Esophagus muscularis mucosa (tissue), 4 donors: ENCODE results near the gene PCDHA5. TPM values are rescaled to one million over a fixed set of nuclear protein-coding genes. Genes with fewer than 3 reads are reported as not detected.
"Not testable (repeated sequence)": the region's sequence is repeated elsewhere in the genome, so short reads cannot be mapped to it uniquely, and the experiment has no call there.

Experiments used
- DNase-seq: peaks from one replicate; pipeline ENCODE4 v3.0.0-alpha.2; 2017; ENCODE audit errors: extremely low spot score
- H3K27ac ChIP-seq, 4 donors: fragments of 200-600 bp; sonication (generic); replicated peaks in 1 of 4; 1 replicate in 3 of 4; 2 replicates in 1 of 4; pipeline ENCODE4 v1.5.1; 2016 to 2019; ENCODE audit warnings: mild to moderate bottlenecking in 1 of 4
- H3K27me3 ChIP-seq, 4 donors: fragments of 200-600 bp; sonication (generic); one replicate each; pipeline versions ENCODE4 v1.5.1 to v1.6.0; 2016 to 2019
- H3K36me3 ChIP-seq, 4 donors: fragments of 200-600 bp; sonication (generic); one replicate each; pipeline ENCODE4 v1.5.1; 2016 to 2019
- H3K4me1 ChIP-seq, 4 donors: fragments of 200-600 bp; sonication (generic); one replicate each; pipeline ENCODE4 v1.5.1; 2016 to 2019
- H3K4me3 ChIP-seq, 4 donors: fragments of 200-600 bp; sonication (generic); 1 replicate in 2 of 4; 2 replicates in 2 of 4; pipeline ENCODE4 v1.5.1; 2016 to 2019; ENCODE audit warnings: mild to moderate bottlenecking in 4 of 4, moderate library complexity in 1 of 4
- H3K9me3 ChIP-seq, 4 donors: fragments of 200-600 bp; sonication (generic); 1 replicate in 3 of 4; 2 replicates in 1 of 4; pipeline ENCODE4 v1.5.1; 2016 to 2019
- EP300 ChIP-seq: sonication (generic); formaldehyde crosslinking; IDR thresholded peaks from one replicate; pipeline ENCODE4 v1.6.1; 2017; ENCODE audit warnings: antibody characterized with exemption
- POLR2A ChIP-seq: fragments of 450-650 bp; IDR thresholded peaks from one replicate; pipeline ENCODE4 v1.6.1; 2017; ENCODE audit warnings: antibody characterized with exemption, moderate library complexity, mild to moderate bottlenecking, low read depth
- POLR2AphosphoS5 ChIP-seq, 2 donors: sonication (generic); formaldehyde crosslinking; IDR thresholded peaks; one replicate each; pipeline ENCODE4 v1.6.1; 2017; ENCODE audit warnings: antibody characterized with exemption in 2 of 2
- WGBS: methylation state at CpG from one replicate; pipeline ENCODE4 v1.1.5; 2018; 5-methylcytosine and 5-hydroxymethylcytosine counted together
- intact Hi-C: fragments of 100-400 bp; cut with DNase I; formaldehyde crosslinking; loops from one replicate; pipeline ENCODE4 v1.15.1; 2023
- total RNA-seq, 4 donors: library from RNA; depleted of rRNA; stranded (reverse); fragments of >200 nt; gene quantifications; one replicate each; pipeline versions ENCODE4 v1.1.0 to v1.2.1, GENCODE V29; 2016
- TF ChIP-seq, protein P1 (sequence below), 3 experiments: fragments of 200-600 bp in 2 of 3; fragments of 450-650 bp in 1 of 3; sonication (generic) in 2 of 3; IDR thresholded peaks; one replicate each; pipeline ENCODE4 v1.5.1; 2017 to 2019; ENCODE audit warnings: antibody characterized with exemption in 3 of 3, mild to moderate bottlenecking in 2 of 3, moderate library complexity in 1 of 3

Gene PCDHA5
- total RNA-seq, 4 donors from 2014 or later, result 0.17 to 0.69 (median 0.30) TPM

DNA sequence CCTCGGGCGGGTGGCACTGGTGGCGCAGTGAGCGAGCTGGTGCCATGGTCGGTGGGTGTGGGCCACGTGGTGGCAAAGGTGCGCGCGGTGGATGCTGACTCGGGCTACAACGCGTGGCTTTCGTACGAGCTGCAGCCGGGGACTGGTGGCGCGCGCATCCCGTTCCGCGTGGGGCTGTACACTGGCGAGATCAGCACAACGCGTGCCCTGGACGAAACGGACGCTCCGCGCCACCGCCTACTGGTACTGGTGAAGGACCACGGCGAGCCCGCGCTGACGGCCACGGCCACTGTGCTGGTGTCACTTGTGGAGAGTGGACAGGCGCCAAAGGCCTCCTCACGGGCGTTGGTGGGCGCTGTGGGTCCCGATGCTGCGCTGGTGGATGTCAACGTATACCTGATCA lies 12.5 kb upstream of the PCDHA5 start:
- Histone ChIP-seq H3K4me1 (no peaks in the 10 kb centered on the region), H3K27ac (no peak overlapping the region), H3K27me3 (peaks cover 0 to 34% (median 0%) of the 10 kb centered on the region in 4 donors), H3K36me3 (no peaks in the 10 kb centered on the region), H3K9me3 (peaks cover 0 to 43% (median 32%) of the 10 kb centered on the region in 4 donors), H3K4me3 (no peak overlapping the region)
- intact Hi-C loops, result no loop called here
- WGBS, result 73% methylated on average over 35 of the region's 43 CpGs
- TF ChIP-seq EP300, result no peak
- no peak for TF ChIP-seq POLR2A
- TF ChIP-seq, protein P1, sequence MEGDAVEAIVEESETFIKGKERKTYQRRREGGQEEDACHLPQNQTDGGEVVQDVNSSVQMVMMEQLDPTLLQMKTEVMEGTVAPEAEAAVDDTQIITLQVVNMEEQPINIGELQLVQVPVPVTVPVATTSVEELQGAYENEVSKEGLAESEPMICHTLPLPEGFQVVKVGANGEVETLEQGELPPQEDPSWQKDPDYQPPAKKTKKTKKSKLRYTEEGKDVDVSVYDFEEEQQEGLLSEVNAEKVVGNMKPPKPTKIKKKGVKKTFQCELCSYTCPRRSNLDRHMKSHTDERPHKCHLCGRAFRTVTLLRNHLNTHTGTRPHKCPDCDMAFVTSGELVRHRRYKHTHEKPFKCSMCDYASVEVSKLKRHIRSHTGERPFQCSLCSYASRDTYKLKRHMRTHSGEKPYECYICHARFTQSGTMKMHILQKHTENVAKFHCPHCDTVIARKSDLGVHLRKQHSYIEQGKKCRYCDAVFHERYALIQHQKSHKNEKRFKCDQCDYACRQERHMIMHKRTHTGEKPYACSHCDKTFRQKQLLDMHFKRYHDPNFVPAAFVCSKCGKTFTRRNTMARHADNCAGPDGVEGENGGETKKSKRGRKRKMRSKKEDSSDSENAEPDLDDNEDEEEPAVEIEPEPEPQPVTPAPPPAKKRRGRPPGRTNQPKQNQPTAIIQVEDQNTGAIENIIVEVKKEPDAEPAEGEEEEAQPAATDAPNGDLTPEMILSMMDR (IDR thresholded peaks at IDR 0.05), result no peak
- TF ChIP-seq POLR2AphosphoS5 (IDR thresholded peaks at IDR 0.05), result no peak
- no peak for DNase-seq

DNA sequence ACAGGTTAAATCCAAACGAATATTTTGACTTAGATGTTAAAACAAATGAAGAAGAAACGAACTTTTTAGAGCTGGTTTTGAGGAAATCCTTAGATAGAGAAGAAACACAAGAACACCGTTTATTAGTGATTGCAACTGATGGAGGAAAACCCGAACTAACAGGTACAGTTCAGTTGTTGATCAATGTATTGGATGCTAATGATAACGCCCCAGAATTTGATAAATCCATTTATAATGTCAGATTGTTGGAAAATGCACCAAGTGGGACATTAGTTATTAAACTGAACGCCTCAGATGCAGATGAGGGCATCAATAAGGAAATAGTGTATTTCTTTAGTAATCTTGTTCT lies 842 bp downstream of the PCDHA5 start:
- H3K4me3 ChIP-seq, result no peak overlapping the region
- H3K36me3 ChIP-seq, result no peaks in the 10 kb centered on the region
- peaks cover 0 to 53% (median 5%) of the 10 kb centered on the region in 4 donors for H3K27me3 ChIP-seq
- H3K27ac ChIP-seq, result no peak overlapping the region
- DNase-seq, result no peak
- H3K4me1 ChIP-seq, result no peaks in the 10 kb centered on the region
- TF ChIP-seq EP300 (no peak), POLR2AphosphoS5 (IDR thresholded peaks at IDR 0.05) (no peak), POLR2A (no peak)
- TF ChIP-seq, protein P1 (IDR thresholded peaks at IDR 0.05), result no peak
- peaks cover 0 to 30% (median 24%) of the 10 kb centered on the region in 4 donors for H3K9me3 ChIP-seq
- intact Hi-C loops, result no loop called here
- 26% methylated on average over 6 of the region's 6 CpGs for WGBS

DNA sequence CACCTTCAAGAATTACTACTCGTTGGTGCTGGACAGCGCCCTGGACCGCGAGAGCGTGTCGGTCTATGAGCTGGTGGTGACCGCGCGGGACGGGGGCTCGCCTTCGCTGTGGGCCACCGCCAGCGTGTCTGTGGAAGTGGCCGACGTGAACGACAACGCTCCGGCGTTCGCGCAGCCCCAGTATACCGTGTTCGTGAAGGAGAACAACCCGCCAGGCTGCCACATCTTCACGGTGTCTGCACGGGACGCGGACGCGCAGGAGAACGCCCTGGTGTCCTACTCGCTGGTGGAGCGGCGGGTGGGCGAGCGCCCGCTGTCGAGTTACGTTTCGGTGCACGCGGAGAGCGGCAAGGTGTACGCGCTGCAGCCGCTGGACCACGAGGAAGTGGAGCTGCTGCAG lies 1.6 kb downstream of the PCDHA5 start:
- H3K36me3 ChIP-seq, DNase-seq, H3K27ac ChIP-seq, H3K4me3 ChIP-seq, intact Hi-C loops, H3K4me1 ChIP-seq: not testable (repeated sequence)
- 58% methylated on average over 48 of the region's 48 CpGs for WGBS
- Histone ChIP-seq H3K9me3 (peaks cover 0 to 36% (median 25%) of the 10 kb centered on the region in 4 donors), H3K27me3 (peaks cover 0 to 60% (median 7%) of the 10 kb centered on the region in 4 donors)

DNA sequence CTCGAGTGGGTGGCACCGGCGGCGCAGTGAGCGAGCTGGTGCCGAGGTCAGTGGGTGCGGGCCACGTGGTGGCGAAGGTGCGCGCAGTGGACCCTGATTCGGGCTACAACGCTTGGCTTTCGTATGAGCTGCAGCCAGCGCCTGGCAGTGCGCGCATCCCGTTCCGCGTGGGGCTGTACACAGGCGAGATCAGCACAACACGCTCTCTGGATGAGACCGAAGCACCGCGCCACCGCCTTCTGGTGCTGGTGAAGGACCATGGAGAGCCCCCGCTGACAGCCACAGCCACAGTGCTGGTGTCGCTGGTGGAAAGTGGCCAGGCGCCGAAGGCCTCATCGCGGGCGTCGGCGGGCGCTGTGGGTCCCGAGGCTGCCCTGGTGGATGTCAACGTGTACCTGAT lies 2.1 kb downstream of the PCDHA5 start:
- Histone ChIP-seq H3K4me1 (no peaks in the 10 kb centered on the region), H3K27me3 (peaks cover 0 to 63% (median 12%) of the 10 kb centered on the region in 4 donors), H3K27ac (no peak overlapping the region), H3K4me3 (no peak overlapping the region), H3K9me3 (peaks cover 0 to 41% (median 28%) of the 10 kb centered on the region in 4 donors), H3K36me3 (no peaks in the 10 kb centered on the region)
- 80% methylated on average over 1 of the region's 38 CpGs for WGBS
- no peak for DNase-seq
- intact Hi-C loops, result no loop called here
- TF ChIP-seq EP300, result no peak
- TF ChIP-seq, protein P1 (IDR thresholded peaks at IDR 0.05), result no peak

DNA sequence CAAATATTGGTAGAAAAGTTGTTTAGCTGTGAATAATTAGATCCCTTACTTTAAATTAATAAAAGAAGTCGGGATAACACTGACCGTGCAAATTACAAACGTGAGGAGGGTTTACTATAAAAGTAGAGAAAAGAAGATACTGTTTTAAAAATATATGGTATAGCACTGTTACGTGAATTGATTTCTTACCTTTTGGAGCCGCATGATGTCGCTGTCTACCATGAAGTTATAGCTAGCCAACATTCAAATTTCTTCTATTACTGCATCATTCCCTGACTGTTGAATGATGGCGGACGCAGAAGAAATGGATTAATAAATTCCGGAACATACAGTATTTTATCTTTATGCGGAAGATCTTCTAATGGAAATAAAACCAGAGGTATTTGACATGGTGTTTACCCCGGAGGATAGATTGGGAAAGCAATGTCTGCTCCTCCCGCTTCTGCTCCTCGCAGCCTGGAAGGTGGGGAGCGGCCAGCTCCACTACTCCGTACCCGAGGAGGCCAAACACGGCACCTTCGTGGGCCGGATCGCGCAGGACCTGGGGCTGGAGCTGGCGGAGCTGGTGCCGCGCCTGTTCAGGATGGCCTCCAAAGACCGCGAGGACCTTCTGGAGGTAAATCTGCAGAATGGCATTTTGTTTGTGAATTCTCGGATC lies 6.4 kb downstream of the PCDHA5 start, which contains the start of gene PCDHA6:
PCDHA6 (plus strand) TSS at position 257 of the 658 bp plus-strand sequence; CDS start at position 389, 132 bp downstream.
- Histone ChIP-seq H3K27me3 (peaks cover 0 to 75% (median 11%) of the 10 kb centered on the region in 4 donors), H3K27ac (no peak within 1 kb of the TSS), H3K4me3 (peak within 1 kb of the TSS; percentile 1 to 48 (median 20)), H3K36me3 (no peaks in the 10 kb centered on the region), H3K9me3 (peaks cover 0 to 45% (median 36%) of the 10 kb centered on the region in 4 donors), H3K4me1 (no peaks in the 10 kb centered on the region)
- 17% methylated on average over 26 of the region's 27 CpGs for whole genome bisulfite sequencing
- TF ChIP-seq POLR2A, result no peak
- TF ChIP-seq, protein P1 (IDR thresholded peaks at IDR 0.05), result peak in 1 of 3 experiments; percentile 12
- no peak for TF ChIP-seq POLR2AphosphoS5 (IDR thresholded peaks at IDR 0.05)
- TF ChIP-seq EP300, result no peak
- intact Hi-C loops, result no loop called here
- DNase-seq, result no peak
